GM18499 (cell line): ENCODE results near the gene STXBP1.

Source experiments
- ATAC-seq: cut with Tn5 transposase; IDR thresholded peaks from one replicate; pipeline ENCODE4 v1.9.1; 2021; ENCODE audit warnings: moderate number of reproducible peaks; ENCODE audit not compliant: insufficient read depth, unreplicated experiment

STXBP1 gene

DNA sequence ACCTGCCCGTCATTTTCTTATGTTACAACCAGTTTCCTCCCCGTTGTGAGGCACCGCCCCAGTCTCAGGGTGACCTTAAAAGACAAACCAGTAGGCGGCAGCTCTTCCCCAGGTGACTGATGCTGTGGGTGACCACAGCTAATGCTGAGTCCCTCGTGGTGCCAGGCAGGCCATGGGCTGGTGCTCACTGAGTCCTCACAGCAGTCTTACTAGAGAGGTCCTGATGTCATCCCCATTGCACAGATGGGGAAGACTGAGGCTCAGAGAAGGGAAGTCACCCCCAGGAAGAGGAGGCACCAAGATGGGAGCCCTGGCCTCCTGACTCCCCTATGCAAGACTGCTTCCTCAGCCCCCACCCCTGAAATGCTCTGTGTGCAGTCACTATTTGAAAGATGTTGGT, 95.7 kb downstream of the STXBP1 start:
- no peak for ATAC-seq

DNA sequence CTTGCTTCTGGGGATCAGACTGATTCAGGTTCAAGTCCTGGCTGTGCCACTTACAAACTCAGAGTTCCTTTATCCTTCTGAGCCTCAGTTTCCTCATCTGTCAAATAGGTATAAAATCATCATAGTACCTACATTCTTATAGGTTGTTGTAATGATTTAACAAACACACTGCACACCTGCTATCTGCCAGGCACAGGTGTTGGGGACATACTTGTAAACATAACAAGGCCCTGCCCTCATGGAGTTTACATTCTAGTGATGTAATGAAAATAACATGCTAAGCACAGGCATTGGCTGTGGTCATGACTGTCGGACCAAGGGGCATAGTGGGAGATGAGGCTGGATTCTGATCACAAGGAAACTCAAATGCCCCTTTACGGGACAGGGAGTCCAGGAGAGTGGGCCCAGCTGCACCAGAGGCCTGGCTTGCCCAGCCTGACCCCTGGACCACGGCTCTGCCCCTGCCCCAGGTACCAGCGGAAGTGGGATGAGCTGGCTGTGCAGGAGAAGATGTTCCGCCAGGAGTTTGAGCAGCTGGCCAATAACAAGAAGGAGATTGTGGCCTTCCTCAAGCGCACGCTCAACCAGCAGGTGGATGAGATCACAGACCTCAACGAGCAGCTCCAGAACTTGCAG, 97.0 kb downstream of the STXBP1 start:
- no peak for ATAC-seq

DNA sequence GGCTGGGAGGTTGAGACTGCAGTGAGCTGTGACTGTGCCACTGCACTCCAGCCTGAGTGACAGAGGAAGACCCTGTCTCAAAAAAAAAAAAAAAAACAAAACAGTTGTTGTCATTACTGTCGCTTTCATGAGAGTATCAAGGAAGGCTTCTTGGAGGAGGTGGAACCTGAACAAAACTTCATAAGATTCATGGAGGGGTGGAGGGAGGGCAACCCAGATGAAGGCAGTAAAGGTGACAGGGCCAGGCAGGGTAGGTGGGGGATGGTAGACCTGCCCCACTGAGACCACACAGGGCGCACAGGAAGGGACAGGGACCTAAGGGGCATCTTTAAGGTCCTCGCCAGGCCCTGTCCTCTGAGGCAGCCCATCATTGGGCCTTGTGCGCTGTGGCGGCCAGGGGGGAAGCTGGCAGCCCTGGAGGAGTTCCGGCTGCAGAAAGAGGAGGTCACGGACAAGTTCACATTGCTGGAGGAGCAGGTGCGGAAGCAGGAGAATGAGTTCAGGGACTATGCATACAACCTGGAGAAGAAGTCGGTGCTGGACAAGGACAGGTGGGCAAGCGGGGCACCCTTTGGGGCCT, 98.2 kb downstream of the STXBP1 start:
- ATAC-seq: no peak

DNA sequence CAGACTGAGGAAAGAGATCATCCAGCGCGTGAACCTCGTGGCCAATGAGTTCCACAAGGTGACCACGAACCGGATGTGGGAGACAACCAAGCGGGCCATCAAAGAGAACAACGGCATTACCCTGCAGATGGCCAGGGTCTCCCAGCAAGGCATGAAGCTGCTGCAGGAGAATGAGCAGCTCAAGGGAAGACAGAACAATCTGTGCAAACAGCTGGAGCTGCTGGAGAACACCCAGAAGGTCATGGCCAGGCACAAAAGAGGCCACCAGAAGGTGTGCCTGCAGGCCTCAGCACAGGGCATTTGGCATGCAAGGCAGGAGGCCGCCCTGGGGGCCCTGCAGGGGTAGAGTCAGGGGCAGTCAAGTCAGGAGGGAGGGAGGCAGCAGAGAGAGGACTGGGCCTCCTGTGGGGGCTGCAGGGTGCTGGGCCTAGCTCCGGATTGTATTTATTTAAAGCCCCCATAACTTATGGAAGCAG, 99.2 kb downstream of the STXBP1 start:
- no peak for ATAC-seq

DNA sequence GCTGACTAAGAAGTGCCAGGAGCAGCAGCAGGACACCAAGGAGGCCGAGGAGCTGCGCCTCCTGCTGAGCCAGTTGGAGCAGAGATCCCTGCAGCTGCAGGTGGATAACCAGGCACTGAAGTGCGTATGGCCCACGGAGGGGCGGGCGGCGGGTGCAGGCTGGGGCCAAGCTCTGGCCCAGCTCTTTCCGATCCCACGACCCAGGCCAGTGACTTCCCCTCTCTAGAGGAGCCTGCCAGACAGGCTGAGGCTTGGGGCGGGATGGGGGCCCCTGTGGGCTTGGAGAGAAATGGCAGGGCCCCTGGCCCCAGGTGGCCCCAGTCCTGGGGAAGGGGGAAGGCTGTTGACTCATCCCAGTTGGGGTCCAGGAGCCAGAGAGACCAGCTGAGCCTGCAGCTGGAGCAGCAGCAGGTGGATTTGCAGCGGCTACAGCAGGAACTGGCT, 99.8 kb downstream of the STXBP1 start:
- ATAC-seq: no peak

- ATAC-seq: no peak
Observed at GRCh38 chr9:127712371-127712770, 100.3 kb downstream of the STXBP1 start.

- no peak for ATAC-seq
Observed at GRCh38 chr9:127712867-127713266, 100.8 kb downstream of the STXBP1 start.

GRCh38 chr9:127714020-127714750, 102.1 kb downstream of the STXBP1 start:
- no peak for ATAC-seq

GRCh38 chr9:127714951-127715469, 102.9 kb downstream of the STXBP1 start:
- ATAC-seq: no peak

DNA sequence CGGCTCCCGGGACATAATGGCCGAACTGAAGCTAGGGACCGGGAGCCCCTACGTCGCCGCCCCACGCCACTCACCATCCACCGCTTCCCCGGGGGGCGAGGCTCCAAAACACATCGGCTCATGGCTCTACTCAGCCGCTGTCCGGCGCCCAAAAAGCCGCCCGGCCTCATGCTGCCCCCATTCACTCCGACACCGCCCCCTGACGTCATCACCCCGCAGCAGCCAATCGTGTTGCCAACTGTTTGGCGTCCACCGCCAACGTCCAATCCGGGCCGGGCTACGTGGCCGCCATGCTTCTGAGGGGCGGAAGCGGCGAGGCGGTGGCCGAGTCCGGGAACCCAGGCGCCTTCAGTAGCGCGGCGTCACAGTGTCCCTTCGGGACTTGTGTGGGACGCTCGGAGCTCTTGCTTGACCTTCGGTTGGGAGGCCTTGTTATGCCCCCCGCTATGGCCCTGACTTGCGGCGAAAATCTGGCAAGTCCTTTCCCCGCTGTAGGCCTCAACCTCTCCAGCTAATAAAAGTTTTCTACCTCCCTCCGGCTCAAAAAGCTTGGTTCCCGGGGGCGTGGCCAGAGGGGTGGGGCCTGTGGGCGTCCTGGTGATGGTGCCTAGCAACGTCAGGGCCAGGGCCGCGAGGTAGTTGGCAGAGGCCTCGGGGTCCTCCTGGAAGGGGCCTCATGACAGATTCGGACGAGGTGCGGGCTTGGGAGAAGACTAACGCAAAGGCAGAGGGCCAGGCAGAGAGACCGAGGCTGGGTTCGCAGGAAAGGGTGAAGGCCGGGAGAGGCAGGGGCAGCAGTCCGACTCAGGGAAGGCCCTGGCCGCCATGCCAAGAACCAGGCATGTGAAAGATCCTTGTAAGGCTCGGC, 103.6 kb downstream of the STXBP1 start, which contains the start of the genes PTRH1 and TTC16:
TSS of gene PTRH1 (minus strand) at position 194 of the 868 bp plus-strand sequence. CDS start at position 170, 24 bp downstream.
TSS of gene TTC16 (plus strand) at position 610 of the 868 bp plus-strand sequence. CDS start at position 677, 67 bp downstream.
- ATAC-seq: peak; percentile 71

GRCh38 chr9:127716412-127716811, 104.3 kb downstream of the STXBP1 start:
- no peak for ATAC-seq

DNA sequence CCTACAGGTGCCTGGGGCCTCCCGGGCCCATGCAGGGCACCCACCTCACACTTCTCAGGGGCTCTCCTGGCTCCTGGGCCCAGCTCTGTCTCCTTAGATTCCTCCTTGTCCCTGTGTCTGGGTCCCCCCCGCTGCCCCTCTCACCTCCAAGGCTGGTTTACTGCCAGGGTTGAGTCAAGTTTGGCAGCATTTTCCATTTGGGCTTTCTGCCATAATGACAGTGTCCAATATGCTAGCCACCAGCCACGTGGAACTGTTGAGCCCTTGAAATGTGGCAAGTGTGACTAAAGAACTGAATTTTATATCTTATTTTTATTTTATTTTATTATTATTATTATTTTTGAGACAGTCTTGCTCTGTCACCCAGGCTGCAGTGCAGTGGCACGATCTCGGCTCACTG, 105.7 kb downstream of the STXBP1 start:
- ATAC-seq: no peak

DNA sequence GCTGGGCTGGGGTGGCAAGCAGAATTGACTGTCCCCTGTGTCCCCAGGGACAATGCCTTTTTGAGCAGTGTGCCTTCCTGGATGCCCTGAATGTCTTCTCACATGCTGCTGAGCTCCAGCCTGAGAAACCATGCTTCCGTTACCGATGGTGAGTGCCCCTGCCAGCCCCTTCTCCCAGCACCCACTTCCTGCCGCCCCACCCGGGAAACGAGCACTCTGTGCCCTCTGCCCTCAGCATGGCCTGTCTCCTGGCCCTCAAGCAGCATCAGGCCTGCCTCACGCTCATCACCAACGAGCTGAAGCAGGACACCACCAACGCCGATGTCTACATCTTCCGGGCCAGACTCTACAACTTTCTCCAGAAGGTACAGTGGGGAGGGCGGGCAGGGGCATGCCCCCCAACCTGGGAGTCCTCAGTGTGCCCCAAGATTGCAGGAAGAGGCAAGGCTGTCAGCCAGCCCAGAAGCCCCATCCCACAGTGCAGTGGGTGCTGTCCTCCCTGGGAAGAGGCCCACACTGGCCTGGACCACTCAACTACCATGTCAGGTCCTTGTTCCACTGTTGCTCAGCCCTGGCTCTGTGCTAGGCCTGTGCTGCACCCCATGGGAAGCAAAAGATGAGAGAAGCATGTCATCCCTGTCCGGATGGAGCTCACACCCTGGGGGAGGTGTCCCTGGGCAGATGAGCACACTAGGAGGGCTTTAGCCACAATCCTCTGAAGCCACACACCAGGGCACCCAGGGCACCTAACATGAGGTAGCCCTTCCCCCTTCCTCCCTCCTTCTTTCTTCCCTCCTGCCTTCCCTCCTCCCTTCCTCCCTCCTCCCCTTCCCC, 108.2 kb downstream of the STXBP1 start:
- ATAC-seq: no peak

DNA sequence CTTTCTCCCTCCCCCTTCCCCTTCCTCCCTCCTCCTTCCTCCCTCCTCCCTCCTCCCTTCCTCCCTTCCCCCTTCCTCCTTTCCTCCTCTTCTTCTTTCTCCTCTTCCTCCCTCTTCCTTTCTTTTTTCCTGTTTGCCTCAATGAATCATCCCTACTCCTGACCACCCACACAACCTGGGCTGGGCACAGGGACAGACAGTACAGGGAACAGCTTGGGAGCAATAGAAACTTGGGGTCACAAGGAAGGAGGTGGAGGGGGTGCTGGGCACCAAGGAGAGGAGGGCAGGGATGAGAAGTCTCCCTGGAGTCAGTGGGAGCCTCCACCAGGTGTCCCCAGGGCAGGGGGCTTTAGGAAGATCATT, 108.8 kb downstream of the STXBP1 start:
- ATAC-seq: no peak

DNA sequence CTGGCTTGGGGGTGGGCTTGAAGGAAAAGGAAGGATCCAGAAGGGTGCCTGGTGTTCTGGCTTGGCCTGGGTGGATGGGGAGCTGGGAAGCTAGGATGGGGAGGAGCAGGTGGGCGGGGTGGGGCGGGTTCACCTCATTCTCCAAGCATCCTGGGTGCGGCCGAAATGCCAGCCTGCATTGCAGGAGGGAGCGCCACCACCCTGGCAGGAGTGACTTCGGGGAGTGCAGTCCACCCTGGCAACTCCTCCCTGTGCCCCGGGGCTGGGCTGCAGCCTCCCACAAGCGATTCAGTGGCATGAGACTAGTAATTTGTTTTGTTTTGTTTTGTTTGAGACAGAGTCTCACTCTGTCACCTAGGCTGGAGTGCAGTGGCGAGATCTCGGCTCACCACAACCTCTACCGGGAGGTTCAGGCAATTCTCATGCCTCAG, 109.3 kb downstream of the STXBP1 start:
- no peak for ATAC-seq

DNA sequence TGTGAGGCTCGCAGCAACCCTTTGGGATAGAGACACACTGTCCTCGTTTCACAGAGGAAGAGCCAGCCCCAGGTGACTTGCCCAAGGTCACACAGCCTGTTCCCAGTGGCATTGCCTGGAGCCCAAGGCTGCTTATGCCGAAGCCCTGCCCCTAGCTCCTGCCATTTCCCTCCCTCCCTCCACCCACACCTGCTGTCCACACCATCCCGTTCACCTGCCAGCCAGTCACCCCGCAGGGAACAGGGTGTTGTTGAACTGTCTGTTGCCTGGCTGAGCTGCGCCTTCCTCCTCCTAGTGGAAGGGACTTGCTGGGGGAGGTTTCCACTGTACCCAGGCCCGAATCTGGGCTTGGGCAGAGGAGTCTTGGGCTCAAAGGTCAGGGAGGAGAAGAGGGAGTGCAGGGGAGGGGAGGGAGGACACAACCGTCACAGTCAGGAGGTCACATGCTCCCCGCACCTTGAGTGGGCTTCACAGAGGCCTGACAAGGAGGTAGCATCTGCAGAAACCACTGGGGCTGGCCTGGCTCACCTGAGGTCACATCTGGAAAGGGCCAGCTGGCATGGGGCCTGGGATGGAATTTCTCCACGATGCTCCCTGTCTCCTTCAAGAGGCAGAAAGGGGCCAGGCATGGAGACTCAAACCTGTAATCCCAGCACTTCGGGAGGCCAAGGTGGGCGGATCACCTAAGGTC, 110.1 kb downstream of the STXBP1 start:
- ATAC-seq: no peak

- no peak for ATAC-seq
Observed at GRCh38 chr9:127723013-127723412, 110.9 kb downstream of the STXBP1 start.

DNA sequence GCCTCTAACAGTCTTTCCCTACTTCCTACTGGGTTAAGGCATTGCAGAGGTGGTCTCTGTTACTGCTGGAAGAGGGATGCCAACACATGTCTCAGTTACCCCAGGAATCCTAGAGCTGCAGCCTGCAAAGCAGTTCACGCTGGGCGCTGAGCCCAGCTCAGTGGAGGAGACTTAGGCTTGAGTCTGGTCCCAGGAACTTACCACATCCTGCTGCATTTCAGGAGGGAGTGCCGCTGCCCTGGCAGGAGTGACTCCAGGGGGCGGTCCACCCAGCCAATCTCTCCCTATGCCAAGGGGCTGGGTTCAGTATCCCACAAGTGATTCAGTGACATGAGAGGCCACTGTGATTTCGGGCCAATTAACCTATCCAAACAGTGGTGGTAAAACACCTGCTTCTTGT, 111.4 kb downstream of the STXBP1 start:
- ATAC-seq: no peak

DNA sequence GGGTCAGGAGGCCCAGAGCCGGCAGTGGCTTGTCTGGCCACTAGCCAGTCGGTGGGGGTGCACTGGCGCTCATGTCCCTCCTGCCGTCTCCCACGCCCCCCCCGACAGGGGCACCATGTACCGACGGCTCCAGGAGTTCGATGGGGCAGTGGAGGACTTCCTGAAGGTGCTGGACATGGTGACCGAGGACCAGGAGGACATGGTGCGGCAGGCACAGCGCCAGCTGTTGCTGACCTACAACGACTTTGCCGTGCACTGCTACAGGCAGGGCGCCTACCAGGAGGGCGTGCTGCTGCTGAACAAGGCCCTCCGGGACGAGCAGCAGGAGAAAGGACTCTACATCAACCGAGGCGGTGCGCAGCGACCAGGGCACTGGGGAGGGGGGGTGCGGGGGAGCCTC, 111.9 kb downstream of the STXBP1 start:
- no peak for ATAC-seq
